H7 (cell line): ENCODE data around the gene RASSF3. TPM values are rescaled to one million over a fixed set of nuclear protein-coding genes. Genes with fewer than 3 reads are reported as not detected.

ENCODE experiments used
- DNase-seq: peaks from one replicate; pipeline ENCODE4 v3.0.0; 2012
- H3K27me3 ChIP-seq: 2 replicates; pipeline ENCODE4 v1.6.0; 2011; ENCODE audit warnings: mild to moderate bottlenecking, low read length; ENCODE audit not compliant: control insufficient read depth, insufficient read depth
- H3K36me3 ChIP-seq: replicated peaks from 2 replicates; pipeline ENCODE4 v1.5.1; 2011; ENCODE audit warnings: low read length; ENCODE audit not compliant: control insufficient read depth, insufficient read depth
- H3K4me3 ChIP-seq: 2 replicates; pipeline ENCODE4 v1.5.1; 2011; ENCODE audit warnings: low read depth, mild to moderate bottlenecking, control low read depth, low read length, moderate library complexity; ENCODE audit not compliant: insufficient read depth
- total RNA-seq: library from RNA; depleted of rRNA; stranded (reverse); fragments of >200 nt; shearing (Covaris generic); gene quantifications from 2 replicates; pipeline ENCODE4 v1.2.3, GENCODE V29; 2014

The RASSF3 gene
- total RNA-seq, 1 experiment from 2014 or later = 29.2 TPM

DNA sequence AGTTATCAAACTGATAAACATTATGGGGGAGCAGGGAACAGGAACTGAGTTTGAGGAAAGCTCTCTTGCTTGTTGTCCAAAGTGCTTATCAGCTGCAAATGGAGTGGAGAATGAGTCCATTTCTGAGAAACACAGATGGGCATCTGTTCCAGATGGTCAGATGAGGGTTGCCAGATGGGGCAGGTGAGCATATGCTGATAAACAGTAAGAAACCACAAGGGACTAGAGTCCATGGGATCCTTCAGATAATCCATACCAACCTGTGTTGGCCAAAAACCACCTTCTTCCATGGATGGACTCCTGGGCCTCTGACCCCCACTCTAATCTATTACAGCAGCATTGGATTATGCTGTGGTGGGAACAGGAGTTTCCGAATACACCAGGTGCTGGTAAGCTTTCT, 110.6 kb downstream of the RASSF3 start:
- DNase-seq = no peak
- no peak overlapping the region for H3K4me3 ChIP-seq
- H3K36me3 ChIP-seq = peaks cover 12% of the 10 kb centered on the region
- no peaks in the 10 kb centered on the region for H3K27me3 ChIP-seq

- H3K36me3 ChIP-seq = peaks cover 8% of the 10 kb centered on the region
- no peak for DNase-seq
- H3K27me3 ChIP-seq = no peaks in the 10 kb centered on the region
- no peak overlapping the region for H3K4me3 ChIP-seq
These were observed 112.5 kb downstream of the RASSF3 start for GRCh38 chr12:64722835-64723234.

DNA sequence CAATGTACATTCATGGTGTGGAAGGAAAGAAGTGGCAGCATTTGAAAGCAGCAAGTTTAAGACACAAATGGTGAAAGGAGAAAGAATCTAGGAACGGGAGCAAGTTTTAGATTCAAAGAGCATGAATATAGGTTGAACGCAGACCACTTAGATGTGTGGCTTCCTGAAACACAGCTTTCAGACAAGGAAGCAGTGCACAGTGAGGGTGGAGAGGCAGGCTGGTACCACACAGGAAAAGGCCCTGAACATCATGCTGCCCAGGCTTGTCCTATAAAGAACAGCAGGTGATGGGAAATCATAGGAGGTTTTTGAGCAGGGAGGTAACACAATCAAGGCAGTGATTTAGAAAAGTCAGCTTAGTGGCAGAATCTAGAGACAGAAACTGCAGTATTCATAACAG, 113.3 kb downstream of the RASSF3 start:
- Histone ChIP-seq H3K36me3 (peaks cover 8% of the 10 kb centered on the region), H3K4me3 (no peak overlapping the region), H3K27me3 (no peaks in the 10 kb centered on the region)
- no peak for DNase-seq

DNA sequence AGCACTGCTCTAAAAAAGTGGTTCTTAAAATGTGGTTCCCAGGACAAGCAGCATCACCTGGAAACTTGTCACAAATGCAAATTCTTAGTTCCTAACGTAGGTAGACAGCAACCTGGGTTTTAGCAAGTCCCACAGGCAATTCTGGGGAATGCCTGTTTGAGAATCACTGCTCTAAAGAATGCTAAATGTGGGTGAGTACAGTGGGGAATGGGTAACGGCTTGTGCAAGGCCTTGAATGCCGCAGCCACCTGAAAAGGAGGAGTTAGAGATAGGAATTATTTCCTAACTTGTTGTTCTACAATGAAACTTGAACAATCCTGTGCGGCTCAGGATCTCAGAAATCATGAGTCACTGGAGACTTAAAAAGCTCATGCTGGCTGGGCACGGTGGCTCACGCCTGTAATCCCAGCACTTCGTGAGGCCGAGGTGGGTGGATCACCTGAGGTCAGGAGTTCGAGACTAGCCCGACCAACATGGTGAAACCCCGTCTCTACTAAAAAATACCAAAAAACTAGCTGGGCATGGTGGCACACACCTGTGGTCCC, 114.0 kb downstream of the RASSF3 start:
- H3K36me3 ChIP-seq = peaks cover 8% of the 10 kb centered on the region
- DNase-seq = no peak
- H3K27me3 ChIP-seq = no peaks in the 10 kb centered on the region
- H3K4me3 ChIP-seq = no peak overlapping the region

- Histone ChIP-seq H3K36me3 (0 out of 2 replicates have a peak, but pooled peaks cover 2% of the 10 kb centered on the region), H3K4me3 (no peak overlapping the region), H3K27me3 (no peaks in the 10 kb centered on the region)
- no peak for DNase-seq
These were observed 119.8 kb downstream of the RASSF3 start for GRCh38 chr12:64729909-64730587.

GRCh38 chr12:64730588-64730969, 120.3 kb downstream of the RASSF3 start:
- no peak for DNase-seq
- no peak overlapping the region for H3K4me3 ChIP-seq
- peaks cover 2% of the 10 kb centered on the region; the same call in 1 of the 2 replicates for H3K36me3 ChIP-seq
- no peaks in the 10 kb centered on the region for H3K27me3 ChIP-seq

DNA sequence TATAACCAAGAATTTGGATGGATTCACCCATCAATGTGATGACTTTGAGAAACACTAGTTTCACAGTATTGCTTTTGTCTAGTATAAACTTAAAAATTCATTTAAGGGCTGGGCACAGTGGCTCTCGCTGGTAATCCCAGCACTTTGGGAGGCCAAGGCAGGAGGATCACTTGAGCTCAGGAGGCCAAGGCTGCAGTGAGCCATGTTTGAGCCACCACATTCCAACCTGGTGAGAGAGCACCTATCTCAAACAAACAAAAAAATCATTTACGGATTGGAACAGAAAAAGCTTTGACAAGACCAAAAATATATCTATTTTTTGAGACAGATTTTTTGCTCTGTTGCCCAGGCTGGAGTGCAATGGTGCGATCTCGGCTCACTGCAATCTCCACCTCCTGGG, 121.4 kb downstream of the RASSF3 start:
- Histone ChIP-seq H3K27me3 (no peaks in the 10 kb centered on the region), H3K4me3 (no peak overlapping the region), H3K36me3 (peaks cover 2% of the 10 kb centered on the region; the same call in 1 of the 2 replicates)
- DNase-seq = no peak

DNA sequence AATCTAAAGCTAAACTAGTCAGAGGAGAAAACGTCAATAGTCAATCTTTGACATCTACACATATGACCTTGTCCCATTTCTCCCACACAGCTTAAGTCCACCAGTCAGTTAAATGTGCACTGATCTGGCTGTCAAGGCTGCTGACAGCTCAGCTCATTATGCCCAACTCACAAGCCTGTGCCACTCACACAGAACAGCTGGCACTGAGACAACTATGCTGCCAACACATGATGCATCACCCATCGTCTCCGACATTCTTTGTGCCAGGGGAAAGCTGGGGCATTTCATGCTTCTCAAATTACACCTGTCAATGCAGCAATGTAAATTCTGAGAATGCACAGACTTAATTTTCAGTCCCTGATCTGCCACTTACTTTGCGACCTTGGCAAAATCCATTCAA, 123.6 kb downstream of the RASSF3 start:
- Histone ChIP-seq H3K4me3 (no peak overlapping the region), H3K36me3 (peaks cover 3% of the 10 kb centered on the region), H3K27me3 (no peaks in the 10 kb centered on the region)
- DNase-seq = no peak

DNA sequence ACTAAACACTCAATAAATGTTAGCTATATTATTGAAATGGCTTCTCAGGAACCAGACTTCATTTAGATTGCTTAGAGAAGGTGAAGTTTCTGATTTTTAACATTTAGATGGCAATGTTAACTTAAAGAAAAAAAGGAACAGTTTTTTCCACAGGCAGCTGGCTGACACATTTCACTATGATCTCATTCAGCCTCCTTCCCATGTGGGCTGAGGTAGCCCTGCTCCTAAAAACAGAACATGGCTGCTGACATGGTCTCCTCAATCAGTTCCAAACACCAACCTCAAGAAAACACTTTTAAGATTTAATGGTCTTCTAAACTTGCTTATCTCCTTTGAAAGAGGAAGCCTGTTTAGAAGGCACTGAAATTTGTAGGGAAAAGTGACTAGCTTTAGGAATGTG, 125.1 kb downstream of the RASSF3 start:
- Histone ChIP-seq H3K4me3 (no peak overlapping the region), H3K36me3 (peaks cover 7% of the 10 kb centered on the region), H3K27me3 (no peaks in the 10 kb centered on the region)
- DNase-seq = no peak

- H3K27me3 ChIP-seq = no peaks in the 10 kb centered on the region
- peaks cover 7% of the 10 kb centered on the region for H3K36me3 ChIP-seq
- H3K4me3 ChIP-seq = no peak overlapping the region
- DNase-seq = no peak
These were observed 126.5 kb downstream of the RASSF3 start for GRCh38 chr12:64736771-64737170.

GRCh38 chr12:64737539-64737938, 127.2 kb downstream of the RASSF3 start:
- no peaks in the 10 kb centered on the region for H3K27me3 ChIP-seq
- no peak overlapping the region for H3K4me3 ChIP-seq
- peaks cover 8% of the 10 kb centered on the region for H3K36me3 ChIP-seq
- no peak for DNase-seq

- no peaks in the 10 kb centered on the region for H3K27me3 ChIP-seq
- DNase-seq = no peak
- H3K36me3 ChIP-seq = peaks cover 15% of the 10 kb centered on the region
- no peak overlapping the region for H3K4me3 ChIP-seq
These were observed 129.5 kb downstream of the RASSF3 start for GRCh38 chr12:64739778-64740177.

DNA sequence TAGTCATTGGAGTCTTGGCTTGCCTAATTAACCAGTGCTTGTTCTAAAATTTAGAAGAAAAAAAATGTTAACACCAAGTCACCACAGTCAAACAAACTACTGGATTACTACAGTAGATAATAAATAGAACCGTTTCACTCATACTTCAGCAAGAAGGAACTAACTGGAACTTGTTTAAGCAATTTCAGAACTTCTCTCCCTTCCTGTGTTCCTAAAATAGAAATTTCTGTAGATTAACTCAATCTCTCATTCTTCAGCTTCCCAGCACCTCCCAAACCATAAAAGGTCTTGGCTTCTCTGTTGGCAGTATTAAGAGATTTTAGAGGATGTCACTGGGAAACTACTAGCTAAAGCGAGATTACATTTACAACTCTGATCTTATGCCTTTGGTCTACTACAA, 130.4 kb downstream of the RASSF3 start:
- Histone ChIP-seq H3K27me3 (no peaks in the 10 kb centered on the region), H3K36me3 (peaks cover 18% of the 10 kb centered on the region), H3K4me3 (no peak overlapping the region)
- no peak for DNase-seq

DNA sequence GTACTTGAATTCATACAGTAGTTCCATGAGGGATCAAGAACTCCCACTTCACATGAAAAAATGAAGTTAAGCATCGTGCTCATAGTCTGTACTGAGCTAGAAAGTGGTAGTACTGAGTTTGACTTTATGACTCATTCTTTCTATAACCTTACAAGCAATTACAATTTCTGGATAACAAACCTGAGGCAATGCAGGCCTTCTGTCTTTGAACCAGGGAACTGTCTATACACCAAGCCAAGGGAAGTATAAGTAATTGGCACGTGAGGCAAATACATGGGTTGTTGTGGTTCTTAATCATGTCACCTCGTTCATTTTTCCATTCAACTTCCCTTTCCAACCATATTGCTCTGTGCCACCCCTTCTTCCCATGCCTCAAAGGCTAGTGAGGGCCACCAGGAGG, 132.1 kb downstream of the RASSF3 start:
- H3K27me3 ChIP-seq = no peaks in the 10 kb centered on the region
- DNase-seq = no peak
- peaks cover 18% of the 10 kb centered on the region for H3K36me3 ChIP-seq

GRCh38 chr12:64743206-64743605, 132.9 kb downstream of the RASSF3 start:
- DNase-seq = no peak
- peaks cover 16% of the 10 kb centered on the region for H3K36me3 ChIP-seq
- no peaks in the 10 kb centered on the region for H3K27me3 ChIP-seq
- no peak overlapping the region for H3K4me3 ChIP-seq

More for the DNA sequence above, 132.1 kb downstream of the RASSF3 start:
- no peak overlapping the region for H3K4me3 ChIP-seq
